GM13976 (cell line): ENCODE results near the gene PGBD1.

Experiments
- DNase-seq: peaks from one replicate; pipeline ENCODE4 v3.0.0; 2012; ENCODE audit warnings: low spot score
- in situ Hi-C: fragments of 300-500 bp; cut with MboI; formaldehyde crosslinking; loops from one replicate; pipeline ENCODE4 v1.12.0; 2022; ENCODE audit warnings: low sequenced_read_pairs, mixed read lengths, inconsistent platforms; ENCODE audit not compliant: unreplicated experiment
- TF ChIP-seq, protein P1 (sequence below): IDR thresholded peaks from 2 replicates; pipeline ENCODE4 v1.5.1; 2012; ENCODE audit warnings: borderline replicate concordance, mild to moderate bottlenecking; ENCODE audit not compliant: insufficient read depth; ENCODE audit errors: extremely low read depth, missing control alignments, control extremely low read depth

PGBD1 gene

DNA sequence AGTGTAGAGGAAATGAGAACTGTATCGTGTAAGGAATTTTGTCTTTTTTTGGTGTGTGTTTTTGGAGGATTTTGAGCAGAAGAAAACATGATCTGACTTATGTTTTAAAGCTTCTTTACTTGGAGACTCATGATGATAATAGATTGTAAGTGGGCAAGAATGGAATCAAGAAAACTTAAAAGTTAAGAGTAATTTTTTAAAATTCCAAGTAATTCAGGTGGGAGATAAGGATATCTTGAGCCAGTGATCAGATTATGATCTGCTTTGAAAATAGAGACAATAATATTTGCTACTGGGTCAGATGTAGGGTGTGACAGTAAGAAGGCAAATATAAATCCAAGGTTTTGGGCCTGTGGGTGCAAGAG lies 13.7 kb upstream of the PGBD1 start:
- no peak for DNase-seq
- TF ChIP-seq, protein P1, sequence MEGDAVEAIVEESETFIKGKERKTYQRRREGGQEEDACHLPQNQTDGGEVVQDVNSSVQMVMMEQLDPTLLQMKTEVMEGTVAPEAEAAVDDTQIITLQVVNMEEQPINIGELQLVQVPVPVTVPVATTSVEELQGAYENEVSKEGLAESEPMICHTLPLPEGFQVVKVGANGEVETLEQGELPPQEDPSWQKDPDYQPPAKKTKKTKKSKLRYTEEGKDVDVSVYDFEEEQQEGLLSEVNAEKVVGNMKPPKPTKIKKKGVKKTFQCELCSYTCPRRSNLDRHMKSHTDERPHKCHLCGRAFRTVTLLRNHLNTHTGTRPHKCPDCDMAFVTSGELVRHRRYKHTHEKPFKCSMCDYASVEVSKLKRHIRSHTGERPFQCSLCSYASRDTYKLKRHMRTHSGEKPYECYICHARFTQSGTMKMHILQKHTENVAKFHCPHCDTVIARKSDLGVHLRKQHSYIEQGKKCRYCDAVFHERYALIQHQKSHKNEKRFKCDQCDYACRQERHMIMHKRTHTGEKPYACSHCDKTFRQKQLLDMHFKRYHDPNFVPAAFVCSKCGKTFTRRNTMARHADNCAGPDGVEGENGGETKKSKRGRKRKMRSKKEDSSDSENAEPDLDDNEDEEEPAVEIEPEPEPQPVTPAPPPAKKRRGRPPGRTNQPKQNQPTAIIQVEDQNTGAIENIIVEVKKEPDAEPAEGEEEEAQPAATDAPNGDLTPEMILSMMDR = no peak
- in situ Hi-C loops = no loop called here

DNA sequence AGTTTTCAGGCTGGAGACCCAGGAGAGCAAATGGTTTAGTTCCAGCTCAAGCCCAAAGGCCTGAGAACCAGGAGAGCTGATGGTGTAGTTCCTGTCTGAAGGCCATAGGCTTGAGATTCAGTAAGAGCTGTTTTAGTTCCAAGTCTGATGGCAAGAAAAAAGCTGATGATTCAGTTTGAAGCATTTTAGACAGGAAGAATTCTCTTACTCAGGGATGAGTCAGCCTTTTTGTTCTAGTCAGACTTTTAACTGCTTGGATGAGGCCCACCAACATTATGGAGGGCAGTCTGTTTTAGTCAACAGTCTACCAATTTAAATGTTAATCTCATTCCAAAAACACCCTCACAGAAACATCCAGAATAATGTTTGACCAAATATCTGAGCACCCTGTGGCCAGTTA lies 11.9 kb upstream of the PGBD1 start:
- in situ Hi-C loops = no loop called here
- no peak for DNase-seq
- TF ChIP-seq, protein P1 = no peak

DNA sequence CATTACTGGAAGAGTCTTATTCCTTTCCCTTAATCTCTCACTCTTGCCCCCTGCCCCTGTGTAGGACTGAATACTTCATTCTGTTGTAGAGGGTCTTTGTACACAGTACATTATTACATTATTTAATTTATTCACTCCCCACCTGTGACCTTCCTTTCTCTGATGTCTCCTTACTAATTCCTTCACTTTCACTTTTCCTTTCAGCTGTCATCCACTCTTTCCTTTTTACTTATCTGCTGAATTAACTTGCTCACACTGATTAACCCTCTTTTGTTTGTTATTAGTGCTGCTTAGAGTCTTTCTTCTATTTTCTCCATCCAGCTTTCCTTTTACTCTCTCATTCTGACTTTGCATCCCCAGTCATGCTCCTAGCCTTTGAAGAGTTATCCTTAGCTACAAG lies 6.5 kb upstream of the PGBD1 start:
- DNase-seq = no peak
- in situ Hi-C loops = no loop called here
- TF ChIP-seq, protein P1 = no peak

DNA sequence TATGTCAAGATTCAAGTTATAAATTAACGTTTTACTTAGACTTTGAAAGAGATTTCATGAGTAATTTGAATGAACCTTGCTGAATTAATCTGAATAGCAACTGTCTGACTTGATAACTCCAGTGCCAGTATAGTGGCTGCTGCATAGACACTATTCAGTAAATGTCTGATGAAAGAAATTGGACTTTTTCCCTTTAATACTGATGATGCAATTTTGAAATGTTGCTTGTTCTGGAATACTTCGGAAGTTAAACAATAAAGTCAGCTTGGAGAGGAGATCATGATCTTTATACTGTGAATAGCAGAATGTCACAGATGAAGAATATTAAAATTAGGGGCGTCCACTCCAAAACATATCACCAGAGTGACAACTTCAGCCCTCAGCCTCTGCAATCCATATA lies 3.6 kb upstream of the PGBD1 start:
- no peak for DNase-seq
- TF ChIP-seq, protein P1 = no peak
- in situ Hi-C loops = no loop called here

DNA sequence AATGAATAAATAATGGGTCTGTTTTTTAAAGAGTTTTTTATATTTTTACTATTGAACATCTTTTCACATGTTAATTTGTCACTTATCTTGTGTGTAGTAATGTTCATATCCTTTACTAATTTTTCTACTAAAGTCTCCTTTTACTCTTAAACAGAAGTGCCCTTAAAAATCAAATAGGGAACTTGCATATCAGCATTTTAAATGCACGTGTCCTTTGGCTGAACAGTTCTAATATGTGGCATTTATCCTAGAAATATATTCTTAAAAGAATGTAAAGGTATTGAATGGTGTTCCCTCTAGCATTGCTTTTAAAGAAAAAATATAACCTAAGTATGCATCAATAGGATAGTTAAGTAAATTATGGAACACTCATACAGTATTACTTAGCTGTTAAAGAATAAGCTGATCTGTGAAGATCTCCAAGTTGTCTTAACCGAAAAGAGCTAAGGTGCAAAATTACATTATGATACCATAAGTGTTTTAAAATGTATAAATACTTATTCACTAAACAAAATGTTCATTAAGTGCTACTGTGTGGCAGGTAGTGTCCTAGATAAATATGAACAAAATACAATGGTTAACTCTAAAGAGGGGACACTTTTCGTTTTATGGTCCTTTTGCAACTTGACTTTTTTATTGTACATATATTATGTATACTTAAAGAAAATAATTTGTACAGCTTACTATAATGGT lies 631 bp upstream of the PGBD1 start:
- TF ChIP-seq, protein P1 = no peak
- in situ Hi-C loops = no loop called here
- DNase-seq = no peak

DNA sequence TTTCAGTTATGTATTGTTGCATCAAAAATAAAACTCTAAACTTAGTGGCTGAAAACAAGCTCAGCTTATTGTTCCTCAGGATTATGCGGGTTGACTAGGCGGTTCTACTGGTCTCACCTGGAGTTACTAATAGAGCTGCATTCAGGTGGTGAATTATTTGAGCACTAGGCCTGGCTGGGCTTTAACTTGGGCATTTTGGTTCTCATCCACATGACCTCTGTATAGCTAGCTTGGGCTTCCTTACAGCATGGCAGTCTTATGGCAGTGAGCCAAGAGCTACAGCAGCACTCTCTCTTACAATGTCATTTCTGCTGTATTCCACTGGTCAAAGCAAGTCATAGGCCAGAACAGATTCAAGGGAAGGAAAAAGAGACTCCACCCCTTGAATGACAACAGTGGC lies 1.6 kb downstream of the PGBD1 start:
- TF ChIP-seq, protein P1 = no peak
- in situ Hi-C loops = no loop called here
- DNase-seq = no peak
